ENCODE results near the gene GGTA1.
"Not testable (repeated sequence)": the region's sequence is repeated elsewhere in the genome, so short reads cannot be mapped to it uniquely, and the experiment has no call there.

GGTA1 gene

GRCh38 chr9:121528642-121529041 is 29.0 kb upstream of the GGTA1 start:
- no peak overlapping the region for H3K4me3 ChIP-seq (ENCODE audit: low read depth, low read length)
- no peaks in the 10 kb centered on the region for H3K36me3 ChIP-seq (ENCODE audit: control insufficient read depth, insufficient read depth, low read length)
- no peaks in the 10 kb centered on the region for H3K9me3 ChIP-seq (ENCODE audit: control insufficient read depth, insufficient read depth, low read length)
- H3K27ac ChIP-seq (ENCODE audit: low read depth, low read length) = no peak overlapping the region
- H3K27me3 ChIP-seq (ENCODE audit: control insufficient read depth, insufficient read depth, low read length) = no peaks in the 10 kb centered on the region
- H3K4me1 ChIP-seq (ENCODE audit: control insufficient read depth, insufficient read depth, low read length) = no peaks in the 10 kb centered on the region
- H3K9ac ChIP-seq (ENCODE audit: low read depth, low read length) = no peak overlapping the region

- no peaks in the 10 kb centered on the region for H3K27me3 ChIP-seq (ENCODE audit: control insufficient read depth, insufficient read depth, low read length)
- H3K36me3 ChIP-seq (ENCODE audit: control insufficient read depth, insufficient read depth, low read length) = no peaks in the 10 kb centered on the region
- peaks cover 4% of the 10 kb centered on the region for H3K9me3 ChIP-seq (ENCODE audit: control insufficient read depth, insufficient read depth, low read length)
- H3K27ac ChIP-seq (ENCODE audit: low read depth, low read length) = no peak overlapping the region
- H3K9ac ChIP-seq (ENCODE audit: low read depth, low read length) = no peak overlapping the region
- H3K4me3 ChIP-seq (ENCODE audit: low read depth, low read length) = no peak overlapping the region
- no peaks in the 10 kb centered on the region for H3K4me1 ChIP-seq (ENCODE audit: control insufficient read depth, insufficient read depth, low read length)
These were observed 27.7 kb upstream of the GGTA1 start for GRCh38 chr9:121527371-121527770.

- not testable (repeated sequence) for H3K27me3 ChIP-seq (ENCODE audit: control insufficient read depth, insufficient read depth, low read length); H3K36me3 ChIP-seq (ENCODE audit: control insufficient read depth, insufficient read depth, low read length); H3K4me3 ChIP-seq (ENCODE audit: low read depth, low read length); H3K4me1 ChIP-seq (ENCODE audit: control insufficient read depth, insufficient read depth, low read length); H3K9me3 ChIP-seq (ENCODE audit: control insufficient read depth, insufficient read depth, low read length); H3K27ac ChIP-seq (ENCODE audit: low read depth, low read length); H3K9ac ChIP-seq (ENCODE audit: low read depth, low read length)
These were observed 20.0 kb upstream of the GGTA1 start for GRCh38 chr9:121519688-121520087.

GRCh38 chr9:121518634-121519033 is 19.0 kb upstream of the GGTA1 start:
- Histone ChIP-seq H3K27ac (ENCODE audit: low read depth, low read length) (no peak overlapping the region), H3K36me3 (ENCODE audit: control insufficient read depth, insufficient read depth, low read length) (no peaks in the 10 kb centered on the region), H3K4me3 (ENCODE audit: low read depth, low read length) (no peak overlapping the region), H3K9me3 (ENCODE audit: control insufficient read depth, insufficient read depth, low read length) (peaks cover 6% of the 10 kb centered on the region), H3K4me1 (ENCODE audit: control insufficient read depth, insufficient read depth, low read length) (no peaks in the 10 kb centered on the region), H3K9ac (ENCODE audit: low read depth, low read length) (no peak overlapping the region), H3K27me3 (ENCODE audit: control insufficient read depth, insufficient read depth, low read length) (no peaks in the 10 kb centered on the region)

GRCh38 chr9:121513166-121513565 is 13.5 kb upstream of the GGTA1 start:
- H3K9me3 ChIP-seq (ENCODE audit: control insufficient read depth, insufficient read depth, low read length); H3K9ac ChIP-seq (ENCODE audit: low read depth, low read length); H3K27ac ChIP-seq (ENCODE audit: low read depth, low read length): not testable (repeated sequence)

GRCh38 chr9:121510766-121511550 is 11.3 kb upstream of the GGTA1 start:
- Histone ChIP-seq H3K4me3 (ENCODE audit: low read depth, low read length) (no peak overlapping the region), H3K27ac (ENCODE audit: low read depth, low read length) (no peak overlapping the region), H3K9me3 (ENCODE audit: control insufficient read depth, insufficient read depth, low read length) (no peaks in the 10 kb centered on the region), H3K9ac (ENCODE audit: low read depth, low read length) (no peak overlapping the region), H3K36me3 (ENCODE audit: control insufficient read depth, insufficient read depth, low read length) (no peaks in the 10 kb centered on the region), H3K27me3 (ENCODE audit: control insufficient read depth, insufficient read depth, low read length) (no peaks in the 10 kb centered on the region), H3K4me1 (ENCODE audit: control insufficient read depth, insufficient read depth, low read length) (peaks cover 4% of the 10 kb centered on the region; the same call in 1 of the 2 replicates)

More at GRCh38 chr9:121513166-121513565, 13.5 kb upstream of the GGTA1 start:
- not testable (repeated sequence) for H3K27me3 ChIP-seq (ENCODE audit: control insufficient read depth, insufficient read depth, low read length); H3K4me3 ChIP-seq (ENCODE audit: low read depth, low read length); H3K36me3 ChIP-seq (ENCODE audit: control insufficient read depth, insufficient read depth, low read length); H3K4me1 ChIP-seq (ENCODE audit: control insufficient read depth, insufficient read depth, low read length)

GRCh38 chr9:121509180-121509579 is 9.5 kb upstream of the GGTA1 start:
- Histone ChIP-seq H3K27me3 (ENCODE audit: control insufficient read depth, insufficient read depth, low read length) (peaks cover 4% of the 10 kb centered on the region; the same call in 1 of the 2 replicates), H3K4me1 (ENCODE audit: control insufficient read depth, insufficient read depth, low read length) (peaks cover 10% of the 10 kb centered on the region; the same call in 1 of the 2 replicates), H3K36me3 (ENCODE audit: control insufficient read depth, insufficient read depth, low read length) (no peaks in the 10 kb centered on the region), H3K27ac (ENCODE audit: low read depth, low read length) (no peak overlapping the region), H3K4me3 (ENCODE audit: low read depth, low read length) (no peak overlapping the region), H3K9ac (ENCODE audit: low read depth, low read length) (no peak overlapping the region), H3K9me3 (ENCODE audit: control insufficient read depth, insufficient read depth, low read length) (no peaks in the 10 kb centered on the region)

GRCh38 chr9:121508415-121508814 is 8.8 kb upstream of the GGTA1 start:
- Histone ChIP-seq H3K27me3 (ENCODE audit: control insufficient read depth, insufficient read depth, low read length) (peaks cover 8% of the 10 kb centered on the region), H3K9ac (ENCODE audit: low read depth, low read length) (no peak overlapping the region), H3K36me3 (ENCODE audit: control insufficient read depth, insufficient read depth, low read length) (no peaks in the 10 kb centered on the region), H3K27ac (ENCODE audit: low read depth, low read length) (peak overlapping the region; percentile 28), H3K4me1 (ENCODE audit: control insufficient read depth, insufficient read depth, low read length) (peaks cover 13% of the 10 kb centered on the region), H3K4me3 (ENCODE audit: low read depth, low read length) (no peak overlapping the region), H3K9me3 (ENCODE audit: control insufficient read depth, insufficient read depth, low read length) (no peaks in the 10 kb centered on the region)

- H3K9ac ChIP-seq (ENCODE audit: low read depth, low read length) = no peak overlapping the region
- H3K27me3 ChIP-seq (ENCODE audit: control insufficient read depth, insufficient read depth, low read length) = peaks cover 25% of the 10 kb centered on the region
- no peak overlapping the region for H3K4me3 ChIP-seq (ENCODE audit: low read depth, low read length)
- peaks cover 18% of the 10 kb centered on the region for H3K4me1 ChIP-seq (ENCODE audit: control insufficient read depth, insufficient read depth, low read length)
- no peak overlapping the region for H3K27ac ChIP-seq (ENCODE audit: low read depth, low read length)
- no peaks in the 10 kb centered on the region for H3K9me3 ChIP-seq (ENCODE audit: control insufficient read depth, insufficient read depth, low read length)
- H3K36me3 ChIP-seq (ENCODE audit: control insufficient read depth, insufficient read depth, low read length) = no peaks in the 10 kb centered on the region
These were observed 6.5 kb upstream of the GGTA1 start for GRCh38 chr9:121505903-121506735.

- Histone ChIP-seq H3K4me1 (ENCODE audit: control insufficient read depth, insufficient read depth, low read length) (peaks cover 22% of the 10 kb centered on the region), H3K4me3 (ENCODE audit: low read depth, low read length) (no peak overlapping the region), H3K27me3 (ENCODE audit: control insufficient read depth, insufficient read depth, low read length) (peaks cover 52% of the 10 kb centered on the region), H3K36me3 (ENCODE audit: control insufficient read depth, insufficient read depth, low read length) (no peaks in the 10 kb centered on the region), H3K27ac (ENCODE audit: low read depth, low read length) (no peak overlapping the region), H3K9ac (ENCODE audit: low read depth, low read length) (no peak overlapping the region), H3K9me3 (ENCODE audit: control insufficient read depth, insufficient read depth, low read length) (no peaks in the 10 kb centered on the region)
These were observed 3.8 kb upstream of the GGTA1 start for GRCh38 chr9:121503444-121503843.

- Histone ChIP-seq H3K36me3 (ENCODE audit: control insufficient read depth, insufficient read depth, low read length) (no peaks in the 10 kb centered on the region), H3K27ac (ENCODE audit: low read depth, low read length) (no peak overlapping the region), H3K9ac (ENCODE audit: low read depth, low read length) (no peak overlapping the region), H3K9me3 (ENCODE audit: control insufficient read depth, insufficient read depth, low read length) (no peaks in the 10 kb centered on the region), H3K27me3 (ENCODE audit: control insufficient read depth, insufficient read depth, low read length) (peaks cover 66% of the 10 kb centered on the region), H3K4me3 (ENCODE audit: low read depth, low read length) (peak overlapping the region; percentile 62), H3K4me1 (ENCODE audit: control insufficient read depth, insufficient read depth, low read length) (peaks cover 17% of the 10 kb centered on the region)
These were observed 478 bp upstream of the GGTA1 start for GRCh38 chr9:121500165-121500478.
